Ovary (tissue), 9 donors: ENCODE results near the gene COL27A1. TPM values are rescaled to one million over a fixed set of nuclear protein-coding genes. Genes with fewer than 3 reads are reported as not detected.

Experiments used
- DNase-seq, 5 donors: peaks; one replicate each; pipeline ENCODE4 v3.0.0-alpha.2; 2019 to 2020
- H3K27ac ChIP-seq, 2 donors: fragments of 200-600 bp; one replicate each; pipeline versions ENCODE4 v1.5.1 to v1.8.0; 2019 to 2022
- H3K27me3 ChIP-seq: fragments of 200-600 bp; one replicate; pipeline ENCODE4 v1.8.0; 2022
- H3K36me3 ChIP-seq: fragments of 200-600 bp; sonication (generic); one replicate; pipeline ENCODE4 v1.5.1; 2019
- H3K4me1 ChIP-seq: one replicate; pipeline ENCODE4 v1.8.1; 2013; ENCODE audit warnings: mild to moderate bottlenecking, moderate library complexity; ENCODE audit not compliant: insufficient read depth
- H3K4me3 ChIP-seq: fragments of 200-600 bp; sonication (generic); one replicate; pipeline ENCODE4 v1.5.1; 2017
- H3K9me3 ChIP-seq, 2 donors: fragments of 200-600 bp in 1 of 2; sonication (generic) in 1 of 2; one replicate each; pipeline versions ENCODE4 v1.5.1 to v1.8.1; 2013 to 2019; ENCODE audit warnings: mild to moderate bottlenecking in 1 of 2, moderate library complexity in 1 of 2
- CTCF ChIP-seq, 3 donors: fragments of 450-650 bp in 2 of 3; fragments of 200-600 bp in 1 of 3; IDR thresholded peaks; one replicate each; pipeline versions ENCODE4 v1.5.1 to v1.8.0; 2016 to 2022; ENCODE audit warnings: antibody characterized with exemption in 3 of 3, mild to moderate bottlenecking in 1 of 3
- EP300 ChIP-seq: sonication (generic); formaldehyde crosslinking; IDR thresholded peaks from one replicate; pipeline ENCODE4 v1.6.1; 2017; ENCODE audit warnings: antibody characterized with exemption
- POLR2A ChIP-seq: fragments of 450-650 bp; IDR thresholded peaks from one replicate; pipeline ENCODE4 v1.6.1; 2017; ENCODE audit warnings: antibody characterized with exemption, mild to moderate bottlenecking, moderate library complexity
- WGBS, 3 donors: extraction: QIAGEN DNeasy Blood & Tissue Kit in 1 of 3; methylation state at CpG; one replicate each; pipeline versions ENCODE4 v1.1.5 to v1.1.7; 2013 to 2017; 5-methylcytosine and 5-hydroxymethylcytosine counted together
- intact Hi-C, 4 donors: fragments of 100-400 bp; cut with DNase I; formaldehyde crosslinking; loops; one replicate each; pipeline versions ENCODE4 v1.11.0 to v1.15.1; 2022 to 2023
- polyA plus RNA-seq, 2 donors: library from polyadenylated mRNA; stranded (reverse); fragments of 200-250 nt in 1 of 2; fragments of 350-450 nt in 1 of 2; fragmentation: Illumina TruSeq in 1 of 2; extraction: RNeasy Lipid Tissue Mini Kit (QIAGEN cat#74804) in 1 of 2; gene quantifications; one replicate each; pipeline ENCODE4 v1.2.3, GENCODE V29; 2013 to 2014
- total RNA-seq, 7 donors: library from RNA; depleted of rRNA in 2 of 7; stranded (reverse); fragments of >200 nt in 2 of 7; fragmentation: NEBNext Ultra II Directional in 3 of 7; extraction: Animal tissue kit (Norgen Biotek cat#: 25700) in 3 of 7; gene quantifications; one replicate each; pipeline versions ENCODE4 v1.1.0 to v1.2.4, GENCODE V29; 2016 to 2023
- donor health status: DM: no; HTN: no; CAD: no; lungs with moderate emphysema.
- donor health status: DM: no; HTN: no; CAD: no.
- donor health status: Bipolar disorder and iron deficiency.
- donor health status: DM: yes; HTN: yes; CAD: no.
- donor health status: DM: no; HTN: no; CAD: no.
- donor health status: DM: yes; HTN: yes; CAD: no.

COL27A1 gene
- total and polyA plus RNA-seq, 9 donors: 5.2 to 91.2 (median 16.8) TPM

GRCh38 chr9:114270120-114270975, 115.0 kb downstream of the COL27A1 start:
- H3K4me1 ChIP-seq: no peaks in the 10 kb centered on the region
- H3K36me3 ChIP-seq: no peaks in the 10 kb centered on the region
- no peak overlapping the region for H3K27ac ChIP-seq
- DNase-seq: peak in 1 of 5 donors; percentile 24
- no peak overlapping the region for H3K4me3 ChIP-seq
- H3K27me3 ChIP-seq: no peaks in the 10 kb centered on the region
- intact Hi-C loops: no loop called here
- TF ChIP-seq EP300 (no peak), POLR2A (no peak), CTCF (IDR thresholded peaks at IDR 0.05) (no peak)
- H3K9me3 ChIP-seq: no peaks in the 10 kb centered on the region
- 69 to 90% (median 84%) methylated on average over 8 of the region's 8 CpGs for WGBS, 3 donors

DNA sequence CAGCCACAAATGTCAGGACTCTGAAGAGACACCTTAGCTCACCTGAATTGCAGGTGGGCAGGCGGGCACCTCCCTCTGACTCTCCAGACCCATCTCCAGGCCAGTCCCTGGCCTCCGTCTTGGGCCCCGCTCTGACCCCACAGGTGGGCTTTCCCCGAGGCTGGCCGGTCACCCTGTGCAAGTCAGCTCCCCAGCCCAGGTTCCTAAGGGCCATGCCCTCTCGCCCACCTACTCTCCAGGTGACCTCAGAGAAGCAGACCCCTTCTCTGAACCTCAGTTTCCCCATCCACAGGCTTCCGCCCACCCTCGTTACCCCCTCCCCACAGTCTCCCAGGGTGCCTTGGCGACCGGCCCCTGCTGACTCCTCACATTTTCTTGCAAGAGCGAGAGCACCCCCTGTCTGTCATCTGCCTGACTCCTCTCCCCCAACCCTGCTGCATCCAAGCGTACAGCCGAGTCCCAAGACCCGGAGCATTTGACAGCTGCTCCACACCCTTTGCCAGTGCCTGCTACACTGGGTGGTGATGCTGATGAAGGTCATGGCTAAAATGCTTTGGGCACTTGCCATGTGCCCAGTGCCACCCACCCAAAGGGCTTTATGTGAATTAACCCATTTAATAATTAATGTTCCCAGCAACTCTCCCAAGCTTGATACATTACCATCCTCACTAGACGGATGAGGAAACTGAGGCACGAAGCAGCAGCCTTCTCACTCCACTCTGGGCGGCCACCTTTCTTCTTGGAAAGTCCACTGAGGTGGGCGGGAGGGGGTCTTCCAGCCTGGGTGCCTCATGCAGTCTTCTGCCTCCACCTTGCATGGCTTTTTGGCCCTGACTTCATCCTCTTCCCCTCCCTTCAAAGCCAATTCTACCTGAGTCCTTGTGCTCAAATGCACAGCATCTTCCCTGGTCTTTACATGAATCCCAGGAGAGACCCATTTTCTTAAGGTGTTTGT, 116.5 kb downstream of the COL27A1 start:
- peak; percentile 53 to 78 (median 64) for DNase-seq
- Histone ChIP-seq H3K27ac (no peak overlapping the region), H3K27me3 (no peaks in the 10 kb centered on the region), H3K4me3 (no peak overlapping the region), H3K9me3 (no peaks in the 10 kb centered on the region), H3K4me1 (peaks cover under 1% of the 10 kb centered on the region), H3K36me3 (no peaks in the 10 kb centered on the region)
- TF ChIP-seq POLR2A (no peak), CTCF (IDR thresholded peaks at IDR 0.05) (peak in 2 of 3 donors; percentile 18 to 39)
- intact Hi-C loops: no loop called here
- 55 to 82% (median 79%) methylated on average over 18 of the region's 18 CpGs for WGBS, 3 donors

DNA sequence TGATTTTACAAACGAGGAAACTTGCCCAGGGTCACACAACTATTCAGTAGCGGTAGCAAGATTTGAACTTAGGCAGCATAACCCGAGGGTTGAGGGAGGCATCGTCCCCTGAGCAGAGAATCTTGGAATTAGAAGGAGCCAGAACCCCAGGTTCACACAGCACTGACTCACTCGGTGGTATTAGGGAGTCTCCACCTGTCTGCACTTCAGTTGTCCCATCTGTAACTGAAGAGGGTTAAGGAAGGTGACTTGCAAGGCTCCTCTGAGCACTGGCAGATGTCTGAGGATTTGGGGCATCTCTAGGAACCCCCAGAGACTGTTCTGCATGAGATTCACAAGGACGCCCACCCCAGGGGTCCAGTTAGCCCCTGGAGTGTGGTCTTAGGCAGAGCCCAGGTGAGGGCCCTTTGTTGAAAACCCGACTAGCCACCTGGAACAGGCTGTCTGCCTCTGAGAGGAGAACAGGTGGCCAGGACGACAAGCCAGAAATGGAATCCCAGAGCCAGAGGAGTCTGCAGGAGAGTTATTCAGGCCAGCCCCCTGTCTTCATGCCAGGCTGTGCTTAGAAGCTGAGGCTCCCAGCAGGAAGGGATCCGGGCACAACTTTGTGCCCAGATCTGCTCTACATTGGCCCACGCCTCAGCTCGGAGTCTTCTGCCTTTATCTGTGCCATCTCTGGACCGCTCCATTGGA, 117.5 kb downstream of the COL27A1 start:
- no peak overlapping the region for H3K27ac ChIP-seq
- H3K27me3 ChIP-seq: no peaks in the 10 kb centered on the region
- WGBS, 3 donors: 67 to 86% (median 81%) methylated on average over 12 of the region's 12 CpGs
- H3K4me1 ChIP-seq: peaks cover 5% of the 10 kb centered on the region
- DNase-seq: peak; percentile 4 to 14 (median 10)
- no peaks in the 10 kb centered on the region for H3K36me3 ChIP-seq
- no peaks in the 10 kb centered on the region for H3K9me3 ChIP-seq
- intact Hi-C loops: no loop called here
- no peak overlapping the region for H3K4me3 ChIP-seq
- no peak for TF ChIP-seq POLR2A
- TF ChIP-seq EP300: no peak
- no peak for TF ChIP-seq CTCF (IDR thresholded peaks at IDR 0.05)

- peak in 4 of 5 donors; percentile 3 to 29 (median 8) for DNase-seq
- no peaks in the 10 kb centered on the region for H3K36me3 ChIP-seq
Observed at GRCh38 chr9:114273461-114273881, 118.1 kb downstream of the COL27A1 start.

More at GRCh38 chr9:114273461-114273881, 118.1 kb downstream of the COL27A1 start:
- intact Hi-C loops: no loop called here
- Histone ChIP-seq H3K4me3 (no peak overlapping the region), H3K27me3 (no peaks in the 10 kb centered on the region), H3K4me1 (peaks cover 5% of the 10 kb centered on the region), H3K9me3 (no peaks in the 10 kb centered on the region), H3K27ac (no peak overlapping the region)
- WGBS, 3 donors: 93 to 96% (median 95%) methylated on average over 7 of the region's 7 CpGs
- TF ChIP-seq POLR2A: no peak
- no peak for TF ChIP-seq CTCF (IDR thresholded peaks at IDR 0.05)
